NCI-H226 (cell line): ENCODE data around the gene FADS3.

Experiments
- DNase-seq: peaks from one replicate; pipeline ENCODE4 v3.0.0-alpha.2; 2015

FADS3 gene, protein sequence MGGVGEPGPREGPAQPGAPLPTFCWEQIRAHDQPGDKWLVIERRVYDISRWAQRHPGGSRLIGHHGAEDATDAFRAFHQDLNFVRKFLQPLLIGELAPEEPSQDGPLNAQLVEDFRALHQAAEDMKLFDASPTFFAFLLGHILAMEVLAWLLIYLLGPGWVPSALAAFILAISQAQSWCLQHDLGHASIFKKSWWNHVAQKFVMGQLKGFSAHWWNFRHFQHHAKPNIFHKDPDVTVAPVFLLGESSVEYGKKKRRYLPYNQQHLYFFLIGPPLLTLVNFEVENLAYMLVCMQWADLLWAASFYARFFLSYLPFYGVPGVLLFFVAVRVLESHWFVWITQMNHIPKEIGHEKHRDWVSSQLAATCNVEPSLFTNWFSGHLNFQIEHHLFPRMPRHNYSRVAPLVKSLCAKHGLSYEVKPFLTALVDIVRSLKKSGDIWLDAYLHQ

DNA sequence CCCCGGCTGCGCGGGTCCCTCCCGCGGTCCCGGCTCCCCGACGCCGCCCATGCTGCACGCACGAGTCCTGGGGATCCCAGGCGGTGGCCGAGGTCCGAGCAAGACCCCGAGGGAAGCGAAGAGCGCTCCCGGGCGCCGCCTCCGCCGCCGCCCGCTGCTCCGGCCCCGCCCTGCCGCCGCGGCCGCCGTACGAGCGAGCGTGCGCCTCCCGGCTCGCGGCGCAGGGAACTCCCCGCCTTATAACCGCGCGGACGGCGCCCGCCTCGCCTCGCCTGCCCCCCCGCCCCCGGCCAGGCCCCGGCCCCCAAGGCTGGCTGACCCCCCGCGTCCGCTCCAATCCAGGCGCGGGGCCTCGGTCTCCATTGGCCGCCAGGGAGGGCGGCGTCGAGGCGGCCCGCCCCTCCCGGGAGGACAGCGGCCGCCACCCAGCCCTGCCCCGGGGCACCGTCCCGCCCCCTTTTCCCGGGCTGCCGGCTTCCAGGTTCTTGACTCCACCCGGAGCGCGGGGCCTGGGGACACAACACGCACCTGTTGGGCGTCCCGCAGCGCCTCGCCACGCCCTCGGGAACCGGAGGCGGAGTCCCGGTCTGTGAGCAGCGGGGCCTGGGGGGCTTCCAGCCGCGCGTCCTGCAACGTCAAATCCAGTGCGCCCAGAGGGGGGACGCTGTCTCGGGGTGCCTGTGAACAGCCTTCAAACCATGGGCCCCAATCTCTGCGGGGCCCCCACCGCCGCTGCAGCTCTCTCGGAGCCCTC is at the start of gene FADS3:
TSS of gene FADS3 (minus strand) at position 215 of the 754 bp plus-strand sequence. CDS start at position 51, 164 bp downstream.
- peak; percentile 89 for DNase-seq

- DNase-seq: no peak
Observed at GRCh38 chr11:61940466-61940865, 49.1 kb upstream of the FADS3 start.

DNA sequence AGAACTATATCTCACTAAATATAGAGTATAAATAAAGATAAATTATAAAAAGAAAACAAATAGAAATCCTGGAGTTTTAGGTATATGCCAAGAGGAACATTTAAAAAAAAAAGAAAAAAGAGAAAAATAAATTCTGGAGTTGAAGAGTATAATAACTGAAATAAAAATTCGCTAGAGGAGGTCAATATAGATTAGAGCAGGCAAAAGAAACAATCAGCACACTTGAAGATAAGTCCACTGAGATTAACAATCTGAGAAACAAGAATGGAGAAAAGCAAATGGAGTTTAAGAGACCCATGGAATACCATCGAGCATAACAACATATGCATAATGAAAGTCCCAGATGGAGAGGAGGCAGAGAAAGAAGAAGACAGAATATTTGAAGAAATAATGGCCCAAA is 44.5 kb upstream of the FADS3 start:
- no peak for DNase-seq

- no peak for DNase-seq
Observed at GRCh38 chr11:61930933-61931332, 39.6 kb upstream of the FADS3 start.

GRCh38 chr11:61928606-61929005 is 37.3 kb upstream of the FADS3 start:
- DNase-seq: peak; percentile 19

- no peak for DNase-seq
Observed at GRCh38 chr11:61927501-61927900, 36.2 kb upstream of the FADS3 start.

- DNase-seq: no peak
Observed at GRCh38 chr11:61926235-61926634, 34.9 kb upstream of the FADS3 start.

DNA sequence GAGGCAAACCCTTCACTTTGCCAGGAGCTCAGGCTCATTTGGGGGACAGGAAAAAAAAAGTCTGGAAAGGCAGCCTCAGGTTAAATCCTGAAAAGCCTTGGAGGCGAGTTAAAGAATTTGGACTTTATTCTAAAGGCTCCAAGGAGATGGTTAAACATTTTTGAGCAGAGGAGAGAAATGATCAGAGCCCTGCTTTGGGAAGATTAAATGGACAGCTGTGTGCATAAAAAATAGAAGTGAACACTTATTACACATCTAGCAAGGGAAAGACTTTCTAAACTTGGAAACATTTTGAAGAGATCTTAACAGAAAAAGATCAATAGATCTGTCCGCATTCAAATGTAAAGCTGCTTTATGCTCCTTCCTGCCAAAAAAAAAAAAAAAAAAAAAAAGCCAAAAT is 34.4 kb upstream of the FADS3 start:
- DNase-seq: no peak

DNA sequence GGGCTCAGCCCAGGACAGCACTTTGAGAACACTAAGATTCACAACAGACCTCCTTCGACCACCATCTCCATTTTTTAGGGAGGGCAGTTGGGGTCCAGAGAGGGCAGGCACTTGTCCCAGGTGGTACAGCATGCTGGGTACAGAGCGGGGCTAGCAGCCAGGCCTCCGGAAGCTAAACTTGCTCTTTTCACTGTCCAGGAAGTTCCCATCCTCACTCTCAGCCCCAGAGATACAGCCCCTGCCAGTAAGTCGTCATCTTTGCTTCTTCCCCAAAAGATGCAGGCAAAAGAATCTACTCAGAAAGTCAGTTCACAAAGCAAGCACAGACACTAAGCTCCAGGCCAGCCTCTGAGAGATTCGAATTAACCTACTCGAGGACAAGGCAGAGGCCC is 32.7 kb upstream of the FADS3 start:
- DNase-seq: no peak

- DNase-seq: no peak
Observed at GRCh38 chr11:61923166-61924063, 32.1 kb upstream of the FADS3 start.

DNA sequence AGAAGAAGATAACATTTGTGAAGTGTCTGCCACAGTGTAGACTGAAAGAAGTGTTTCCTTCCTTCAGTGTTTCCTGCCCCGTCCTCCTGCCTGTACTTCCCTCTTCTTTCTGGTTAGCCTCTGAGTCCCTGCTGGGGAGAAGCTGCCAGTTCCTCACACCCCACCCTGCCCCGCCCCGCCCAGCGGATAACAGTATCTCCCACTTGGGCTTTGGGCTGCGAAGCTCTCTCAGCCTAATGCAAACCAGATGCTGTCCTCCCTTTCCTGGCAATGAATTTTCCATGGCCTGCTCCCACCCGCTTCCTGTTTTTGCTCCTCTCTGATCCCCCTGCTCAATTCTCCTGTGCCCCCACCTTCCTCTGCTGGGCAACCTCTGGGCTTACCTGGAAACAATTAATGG is 31.2 kb upstream of the FADS3 start:
- DNase-seq: no peak

- no peak for DNase-seq
Observed at GRCh38 chr11:61921446-61921845, 30.1 kb upstream of the FADS3 start.

- DNase-seq: no peak
Observed at GRCh38 chr11:61919705-61920631, 28.6 kb upstream of the FADS3 start.

- no peak for DNase-seq
Observed at GRCh38 chr11:61918938-61919704, 27.8 kb upstream of the FADS3 start.

- no peak for DNase-seq
Observed at GRCh38 chr11:61918251-61918937, 27.0 kb upstream of the FADS3 start.

- peak; percentile 43 for DNase-seq
Observed at GRCh38 chr11:61917334-61918109, 26.2 kb upstream of the FADS3 start, which contains the start of gene RAB3IL1. TSS of gene RAB3IL1 (minus strand) at chr11:61917566. CDS start at chr11:61917367, 199 bp downstream.

DNA sequence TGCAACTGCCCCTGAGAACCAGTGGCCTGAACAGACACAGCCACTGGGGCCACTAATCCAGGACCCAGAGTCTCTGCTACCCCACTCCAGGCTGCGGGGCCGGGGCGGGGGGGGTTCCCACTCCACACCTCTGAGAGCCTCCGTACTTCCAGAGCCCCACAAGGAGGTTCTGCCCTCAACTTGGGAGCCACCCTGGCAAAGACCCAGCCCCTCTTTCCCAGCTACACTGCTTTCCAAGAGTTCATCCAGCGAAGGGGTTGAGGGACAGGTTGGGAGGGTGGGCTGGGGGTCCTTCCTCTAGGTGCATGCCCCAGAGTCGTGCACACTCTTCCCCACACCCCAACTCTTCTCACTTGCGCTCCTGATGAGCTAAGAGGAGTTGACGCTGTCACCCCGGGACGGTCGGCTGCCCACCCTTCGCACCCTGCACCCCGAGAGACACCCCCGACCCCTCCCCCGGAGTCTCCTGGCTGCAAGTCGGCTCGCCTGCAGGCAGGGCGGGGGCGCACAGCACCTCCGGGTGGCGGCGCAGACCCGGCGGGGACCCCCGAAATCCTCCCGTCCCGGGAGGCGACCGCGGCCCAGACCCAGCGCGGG is 25.5 kb upstream of the FADS3 start:
- DNase-seq: no peak

- DNase-seq: no peak
Observed at GRCh38 chr11:61914471-61915171, 23.3 kb upstream of the FADS3 start.
